Dermis blood vessel endothelial cell (primary cell): ENCODE data around the gene LRRC37A3. TPM values are rescaled to one million over a fixed set of nuclear protein-coding genes. Genes with fewer than 3 reads are reported as not detected.
"Not testable (repeated sequence)": the region's sequence is repeated elsewhere in the genome, so short reads cannot be mapped to it uniquely, and the experiment has no call there.

ENCODE experiments used
- DNase-seq: peaks from one replicate; pipeline ENCODE4 v3.0.0; 2010
- total RNA-seq: library from RNA; depleted of rRNA; stranded (reverse); fragments of >200 nt; gene quantifications from 2 replicates; pipeline ENCODE4 v1.2.3, GENCODE V29; 2014

The LRRC37A3 gene
- total RNA-seq, 1 donor from 2014 or later: 4.1 TPM

- DNase-seq: not testable (repeated sequence)
These were observed 6.0 kb upstream of the LRRC37A3 start for GRCh38 chr17:64925244-64925643.

- not testable (repeated sequence) for DNase-seq
These were observed 3.8 kb upstream of the LRRC37A3 start for GRCh38 chr17:64923051-64923568.

DNA sequence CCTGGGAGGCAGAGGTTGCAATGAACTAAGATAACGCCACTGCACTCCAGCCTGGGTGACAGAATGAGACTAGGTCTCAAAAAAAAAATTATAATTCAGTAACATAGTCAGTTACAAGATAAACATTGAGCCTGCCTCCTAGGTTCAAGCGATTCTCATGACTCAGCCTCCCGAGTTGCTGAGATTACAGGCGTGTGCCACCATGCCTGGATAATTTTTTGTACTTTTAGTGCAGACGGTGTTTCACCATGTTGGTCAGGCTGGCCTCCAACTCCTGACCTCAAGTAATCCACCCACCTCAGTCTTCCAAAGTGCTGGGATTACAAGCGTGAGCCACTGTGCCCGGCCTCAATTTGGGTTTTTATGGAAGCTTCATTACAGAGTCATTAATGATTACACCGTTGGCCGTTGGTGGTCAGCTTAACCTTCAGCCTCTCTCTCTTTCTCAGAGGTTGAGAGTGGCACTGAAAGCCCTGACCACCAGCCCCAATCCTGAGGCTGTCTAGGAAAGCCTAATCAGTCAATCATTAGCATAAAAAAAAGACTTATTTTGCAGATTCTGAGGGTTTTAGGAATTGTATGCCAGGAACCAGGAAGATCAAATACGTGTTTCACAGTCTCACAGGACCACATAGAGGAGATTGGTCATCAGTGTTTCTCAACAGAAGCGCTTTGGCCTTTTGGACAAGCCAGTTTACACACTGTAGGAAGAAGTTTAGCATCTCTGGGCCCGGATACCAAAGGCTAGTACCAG is 1.3 kb upstream of the LRRC37A3 start:
- DNase-seq: no peak

GRCh38 chr17:64920026-64920418 is 744 bp upstream of the LRRC37A3 start:
- peak; percentile 13 for DNase-seq

DNA sequence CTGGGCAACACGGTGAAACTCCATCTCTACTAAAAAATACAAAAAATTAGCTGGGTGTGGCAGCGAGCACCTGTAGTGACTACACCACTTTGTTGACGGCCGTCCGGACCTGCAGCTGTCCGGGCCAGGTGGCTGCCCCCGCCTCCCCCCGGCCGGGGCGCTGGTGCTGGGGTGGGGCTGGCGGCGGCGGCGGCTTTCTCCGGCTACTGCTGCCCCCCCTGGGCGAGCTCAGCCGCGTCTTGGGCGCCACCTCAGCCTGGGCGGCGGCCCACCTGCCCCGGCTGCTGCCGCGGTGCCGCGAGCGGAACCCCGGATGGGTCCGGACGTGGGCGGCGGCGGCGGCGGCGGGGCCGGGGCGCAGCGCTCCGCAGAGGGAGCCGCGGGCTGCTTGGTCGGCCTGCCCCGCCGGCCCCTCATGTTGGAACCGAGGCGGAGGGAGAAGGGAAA is 413 bp downstream of the LRRC37A3 start:
- DNase-seq: peak; percentile 49

GRCh38 chr17:64917540-64917939 is 1.7 kb downstream of the LRRC37A3 start:
- DNase-seq: not testable (repeated sequence)

DNA sequence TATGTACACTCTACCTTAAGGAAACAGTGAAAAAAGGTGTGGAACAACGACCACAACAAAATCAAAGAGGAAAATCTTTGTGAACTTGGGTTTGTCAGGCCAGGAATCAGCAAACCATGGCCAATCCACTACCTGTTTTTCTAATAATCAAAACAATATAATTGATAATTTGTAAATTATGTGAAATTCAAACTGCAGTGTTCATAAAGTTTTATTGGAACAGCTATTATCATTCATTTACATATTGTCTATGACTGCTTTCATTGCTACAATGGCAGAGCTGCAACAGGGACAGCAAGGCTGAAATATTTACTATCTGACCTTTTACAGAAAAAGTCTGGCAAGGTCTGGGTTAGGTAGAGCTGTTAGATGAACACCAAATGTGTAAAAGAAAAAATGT is 4.0 kb downstream of the LRRC37A3 start:
- not testable (repeated sequence) for DNase-seq

GRCh38 chr17:64910191-64910514 is 9.1 kb downstream of the LRRC37A3 start:
- not testable (repeated sequence) for DNase-seq

DNA sequence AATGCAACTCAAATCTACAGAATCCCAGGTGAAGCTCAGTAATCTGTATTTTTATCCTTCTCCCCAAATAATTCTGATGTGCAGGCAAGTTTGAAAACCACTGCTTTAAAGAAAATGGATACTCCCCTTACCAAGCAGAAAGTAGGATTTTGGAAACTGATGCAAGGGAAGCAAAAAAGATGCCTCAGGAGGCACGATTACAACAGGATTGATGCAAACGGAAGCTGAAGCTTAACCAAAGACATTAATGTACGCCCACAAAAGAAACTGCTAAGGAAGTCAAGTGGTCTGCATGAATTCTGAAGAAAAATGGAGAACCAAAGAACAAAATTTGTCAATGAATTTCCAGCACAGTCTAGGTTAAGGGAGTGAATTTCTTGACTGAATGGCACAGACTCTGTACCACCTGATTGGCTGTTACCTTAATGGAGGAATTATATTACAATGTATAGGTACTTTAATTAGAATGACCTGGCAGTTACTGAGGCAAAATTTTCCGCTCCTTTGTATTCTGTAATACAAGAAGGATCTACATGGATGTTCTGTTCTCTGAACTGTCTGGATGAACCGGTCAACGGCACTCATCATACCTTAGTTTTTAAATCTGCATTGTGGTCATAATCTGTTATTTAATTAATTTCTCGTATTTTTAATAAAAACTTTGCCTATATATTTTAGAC is 9.6 kb downstream of the LRRC37A3 start:
- DNase-seq: not testable (repeated sequence)

- DNase-seq: not testable (repeated sequence)
These were observed 15.2 kb downstream of the LRRC37A3 start for GRCh38 chr17:64904069-64904468.

- DNase-seq: not testable (repeated sequence)
These were observed 22.1 kb downstream of the LRRC37A3 start for GRCh38 chr17:64897136-64897535.

DNA sequence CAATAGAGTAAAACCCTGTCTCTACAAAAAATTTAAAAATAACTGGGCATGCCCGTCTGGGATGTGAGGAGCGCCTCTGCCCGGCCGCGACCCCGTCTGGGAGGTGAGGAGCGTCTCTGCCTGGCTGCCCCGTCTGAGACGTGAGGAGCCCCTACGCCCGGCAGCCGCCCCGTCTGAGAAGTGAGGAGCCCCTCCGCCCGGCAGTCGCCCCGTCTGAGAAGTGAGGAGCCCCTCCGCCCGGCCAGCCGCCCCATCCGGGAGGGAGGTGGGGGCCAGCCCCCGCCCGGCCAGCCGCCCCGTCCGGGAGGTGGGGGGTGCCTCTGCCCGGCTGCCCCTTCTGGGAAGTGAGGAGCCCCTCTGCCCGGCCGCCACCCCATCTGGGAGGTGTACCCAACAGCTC is 45.1 kb downstream of the LRRC37A3 start:
- DNase-seq: not testable (repeated sequence)

DNA sequence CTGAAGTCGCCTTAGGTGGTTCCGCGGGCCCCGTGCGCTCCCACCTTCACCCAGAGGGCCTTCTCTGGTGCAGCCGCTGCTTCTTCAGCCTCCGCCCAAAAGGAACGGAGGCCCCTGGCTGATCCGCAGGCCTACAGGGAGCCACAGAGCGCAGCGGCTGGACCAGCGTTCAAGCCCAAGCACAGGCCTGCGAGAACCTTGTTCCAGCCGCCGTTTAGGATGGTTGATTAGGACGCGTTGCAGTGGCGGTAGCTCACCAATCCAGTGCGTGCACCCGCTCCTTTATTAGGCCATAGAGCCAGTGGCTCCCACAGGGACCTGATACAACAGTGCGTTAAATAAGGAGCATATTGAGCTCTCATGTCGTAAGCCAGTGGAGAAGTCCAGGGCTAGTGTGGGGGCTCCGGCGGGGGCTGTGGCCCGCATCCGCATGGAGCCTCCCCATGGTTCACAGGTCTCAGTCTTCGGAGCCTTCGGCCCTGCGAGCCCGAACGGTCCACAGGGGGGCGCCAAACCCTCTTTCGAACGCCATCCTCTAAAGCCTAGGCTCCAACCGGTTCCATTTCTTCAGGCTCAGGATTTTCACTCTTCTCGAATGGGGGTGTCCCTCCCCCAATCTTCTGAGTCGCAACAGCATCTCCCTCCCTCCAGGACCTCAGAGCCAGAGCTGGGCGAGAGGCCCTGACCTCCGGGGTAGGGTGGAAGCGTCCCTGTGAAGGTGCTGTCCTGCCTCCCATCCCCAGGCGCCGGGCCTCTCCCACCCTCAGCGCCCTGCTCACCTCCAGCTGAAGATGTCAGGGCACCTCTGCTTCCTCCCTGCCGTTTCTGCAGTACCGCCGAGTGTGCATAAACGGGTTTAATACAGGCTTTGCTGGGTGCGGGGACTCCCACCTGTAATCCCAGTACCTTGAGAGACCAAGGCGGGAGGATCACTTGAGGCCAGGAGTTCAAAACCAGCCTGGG is 71.5 kb downstream of the LRRC37A3 start:
- peak; percentile 75 for DNase-seq

GRCh38 chr17:64846892-64847291 is 72.4 kb downstream of the LRRC37A3 start:
- DNase-seq: not testable (repeated sequence)

GRCh38 chr17:64843918-64844317 is 75.4 kb downstream of the LRRC37A3 start:
- DNase-seq: not testable (repeated sequence)

DNA sequence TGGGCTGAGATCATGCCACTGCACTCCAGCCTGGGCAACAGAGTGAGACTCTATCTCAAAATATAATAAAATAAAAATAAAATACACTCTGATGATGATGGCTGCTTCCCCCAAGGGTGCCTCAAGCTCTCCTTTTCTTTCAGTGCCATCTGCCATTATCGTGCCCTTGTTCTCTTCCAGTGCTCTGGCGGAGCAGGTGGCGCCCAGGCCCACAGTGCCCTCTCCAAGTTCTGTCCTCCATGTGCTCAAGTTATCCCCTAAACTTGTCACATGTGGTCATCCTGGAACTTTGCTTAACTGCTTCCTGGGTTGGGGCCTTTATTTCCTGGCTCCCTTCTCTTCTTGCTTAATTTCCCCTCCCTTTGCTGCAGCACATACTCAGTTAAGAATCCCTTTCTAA is 76.4 kb downstream of the LRRC37A3 start:
- DNase-seq: not testable (repeated sequence)

DNA sequence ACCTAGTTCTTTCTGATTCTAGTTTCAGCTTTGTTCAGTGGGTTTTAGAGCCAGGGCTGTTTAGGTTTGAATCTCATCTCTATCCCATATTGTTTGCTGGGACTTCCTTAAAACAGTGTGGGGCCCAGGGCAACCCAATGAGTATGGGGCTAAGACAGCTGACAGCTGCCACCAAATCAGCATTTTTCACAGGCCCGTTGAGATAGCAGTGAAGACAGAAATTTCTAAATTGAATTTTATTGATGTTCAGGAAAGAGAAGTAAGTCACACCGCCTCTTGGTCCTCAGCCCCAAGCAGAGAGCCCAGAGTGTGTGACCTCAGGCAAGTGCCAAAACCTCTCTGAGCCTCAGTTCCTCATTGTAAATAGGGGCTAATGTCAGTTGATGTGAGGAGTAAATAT is 78.3 kb downstream of the LRRC37A3 start:
- not testable (repeated sequence) for DNase-seq

DNA sequence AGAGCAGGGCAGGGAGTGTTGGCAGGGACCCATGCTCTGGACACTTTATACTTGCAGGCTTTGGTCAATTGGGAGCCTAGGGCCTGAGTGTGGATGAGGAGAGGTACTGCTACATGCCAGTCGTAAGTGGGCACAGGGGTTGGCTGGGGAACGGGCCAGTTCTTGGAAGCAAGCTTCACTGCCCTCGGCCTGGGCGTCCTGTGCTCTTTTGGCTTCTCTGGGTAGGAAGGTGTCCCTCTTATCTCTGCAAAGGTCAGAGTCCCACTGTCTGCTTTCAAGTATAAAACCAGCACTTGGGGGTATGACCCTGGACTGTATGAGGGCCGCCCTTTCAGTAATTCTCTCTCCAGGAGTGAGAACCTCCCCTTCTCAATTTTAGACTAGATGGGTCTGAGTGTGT is 80.8 kb downstream of the LRRC37A3 start:
- not testable (repeated sequence) for DNase-seq

DNA sequence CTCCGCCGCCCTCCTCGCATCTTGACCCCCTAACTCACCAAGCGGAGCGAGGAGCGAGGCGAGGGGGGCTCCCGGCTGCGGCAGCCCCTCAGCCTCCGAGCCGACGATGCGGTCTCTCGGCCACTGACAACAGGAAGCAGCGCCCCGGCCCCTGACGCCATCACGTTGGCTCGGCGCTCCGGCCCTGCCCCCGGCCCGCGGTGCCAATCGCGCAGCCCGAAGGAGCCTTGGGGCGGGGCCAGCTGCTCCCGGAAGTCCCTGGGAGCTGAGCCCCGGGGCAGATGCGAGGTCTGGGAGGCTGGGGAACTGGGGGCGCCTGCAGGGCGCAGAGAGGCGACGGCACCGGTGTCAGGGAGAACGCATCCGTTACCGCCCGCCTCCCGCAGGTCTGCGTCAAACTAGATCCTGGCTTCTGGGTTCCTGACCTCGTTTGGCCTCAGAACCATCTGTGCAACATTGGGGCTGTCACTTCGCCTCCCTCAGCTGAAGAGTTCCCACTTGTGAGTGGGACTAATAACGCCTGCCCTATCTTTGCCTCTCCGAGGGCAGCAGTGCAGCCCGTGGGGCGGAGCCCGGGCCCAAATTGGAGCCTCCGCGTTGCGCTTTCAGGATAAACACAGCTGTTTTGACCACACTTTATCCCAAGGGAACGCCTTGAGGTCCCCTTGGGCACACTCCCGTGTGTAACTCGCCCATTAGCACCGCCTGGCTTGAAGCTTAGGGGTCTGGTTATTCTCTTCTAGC is 82.1 kb downstream of the LRRC37A3 start:
- peak; percentile 83 for DNase-seq

- peak; percentile 15 for DNase-seq
These were observed 82.7 kb downstream of the LRRC37A3 start for GRCh38 chr17:64836623-64837017.

- peak; percentile 13 for DNase-seq
These were observed 85.2 kb downstream of the LRRC37A3 start for GRCh38 chr17:64834060-64834459.

GRCh38 chr17:64830631-64831040 is 88.6 kb downstream of the LRRC37A3 start:
- DNase-seq: peak; percentile 7
